ENCODE data around the gene LDHD.

The LDHD gene

GRCh38 chr16:75073545-75074303, 42.9 kb downstream of the LDHD start:
- Histone ChIP-seq H4K20me1 (ENCODE audit: insufficient read depth, low read length) (no peaks in the 10 kb centered on the region), H3K27me3 (replicated peaks; ENCODE audit: insufficient read depth, low read length) (no peaks in the 10 kb centered on the region), H3K4me2 (ENCODE audit: low read depth, low read length) (no peak overlapping the region), H3K4me3 (ENCODE audit: low read length) (no peak overlapping the region), H3K9me2 (replicated peaks; ENCODE audit: insufficient read depth, low read length) (no peaks in the 10 kb centered on the region), H3K27ac (ENCODE audit: low read length) (no peak overlapping the region), H3K79me2 (ENCODE audit: low read length) (no peaks in the 10 kb centered on the region), H3F3A (ENCODE audit: insufficient read depth, low read length) (0 out of 2 replicates have a peak, but pooled peaks cover 5% of the 10 kb centered on the region), H3K9me3 (replicated peaks; ENCODE audit: insufficient read depth, low read length) (no peaks in the 10 kb centered on the region), H2AFZ (ENCODE audit: low read length) (no peak overlapping the region), H3K9ac (ENCODE audit: low read length) (no peak overlapping the region), H3K36me3 (replicated peaks; ENCODE audit: insufficient read depth, low read length) (no peaks in the 10 kb centered on the region), H3K4me1 (ENCODE audit: low read length) (peaks cover 11% of the 10 kb centered on the region)
- DNase-seq, result no peak
- TF ChIP-seq EZH2phosphoT487 (IDR thresholded peaks at IDR 0.05; ENCODE audit: low read length) (no peak), EZH2 (optimal IDR thresholded peaks at IDR 0.05; ENCODE audit: low read depth, low read length) (no peak), CTCF (IDR thresholded peaks at IDR 0.05; ENCODE audit: low read length) (no peak)

GRCh38 chr16:75072239-75072947, 44.2 kb downstream of the LDHD start:
- no peaks in the 10 kb centered on the region for H3K36me3 ChIP-seq (replicated peaks; ENCODE audit: insufficient read depth, low read length)
- no peak overlapping the region for H3K4me2 ChIP-seq (ENCODE audit: low read depth, low read length)
- H3K4me1 ChIP-seq (ENCODE audit: low read length), result peaks cover 11% of the 10 kb centered on the region
- no peak overlapping the region for H3K27ac ChIP-seq (ENCODE audit: low read length)
- TF ChIP-seq EZH2phosphoT487 (IDR thresholded peaks at IDR 0.05; ENCODE audit: low read length) (no peak), EZH2 (optimal IDR thresholded peaks at IDR 0.05; ENCODE audit: low read depth, low read length) (no peak), CTCF (IDR thresholded peaks at IDR 0.05; ENCODE audit: low read length) (no peak)
- H3K27me3 ChIP-seq (replicated peaks; ENCODE audit: insufficient read depth, low read length), result no peaks in the 10 kb centered on the region
- H3K9me2 ChIP-seq (replicated peaks; ENCODE audit: insufficient read depth, low read length), result no peaks in the 10 kb centered on the region
- H3K4me3 ChIP-seq (ENCODE audit: low read length), result no peak overlapping the region
- H2AFZ ChIP-seq (ENCODE audit: low read length), result no peak overlapping the region
- no peak overlapping the region for H3K9ac ChIP-seq (ENCODE audit: low read length)
- 0 out of 2 replicates have a peak, but pooled peaks cover 5% of the 10 kb centered on the region for H3F3A ChIP-seq (ENCODE audit: insufficient read depth, low read length)
- no peaks in the 10 kb centered on the region for H3K79me2 ChIP-seq (ENCODE audit: low read length)
- H4K20me1 ChIP-seq (ENCODE audit: insufficient read depth, low read length), result no peaks in the 10 kb centered on the region
- H3K9me3 ChIP-seq (replicated peaks; ENCODE audit: insufficient read depth, low read length), result no peaks in the 10 kb centered on the region
- no peak for DNase-seq

- Histone ChIP-seq H3K27me3 (replicated peaks; ENCODE audit: insufficient read depth, low read length) (no peaks in the 10 kb centered on the region), H3K9me2 (replicated peaks; ENCODE audit: insufficient read depth, low read length) (no peaks in the 10 kb centered on the region), H3K9ac (ENCODE audit: low read length) (no peak overlapping the region), H3K79me2 (ENCODE audit: low read length) (no peaks in the 10 kb centered on the region), H4K20me1 (ENCODE audit: insufficient read depth, low read length) (no peaks in the 10 kb centered on the region), H3K4me2 (ENCODE audit: low read depth, low read length) (no peak overlapping the region), H3K4me1 (ENCODE audit: low read length) (peaks cover 11% of the 10 kb centered on the region), H3K27ac (ENCODE audit: low read length) (no peak overlapping the region), H3K4me3 (ENCODE audit: low read length) (no peak overlapping the region), H3F3A (ENCODE audit: insufficient read depth, low read length) (0 out of 2 replicates have a peak, but pooled peaks cover 5% of the 10 kb centered on the region), H3K9me3 (replicated peaks; ENCODE audit: insufficient read depth, low read length) (no peaks in the 10 kb centered on the region), H3K36me3 (replicated peaks; ENCODE audit: insufficient read depth, low read length) (no peaks in the 10 kb centered on the region), H2AFZ (ENCODE audit: low read length) (no peak overlapping the region)
- DNase-seq, result no peak
- no peak for TF ChIP-seq EZH2phosphoT487 (IDR thresholded peaks at IDR 0.05; ENCODE audit: low read length)
- no peak for TF ChIP-seq EZH2 (optimal IDR thresholded peaks at IDR 0.05; ENCODE audit: low read depth, low read length)
Measured at GRCh38 chr16:75071621-75072020, 45.0 kb downstream of the LDHD start.

Measured in MM.1S (cell line).